Endothelial cell of umbilical vein (primary cell): ENCODE data around the gene SLC25A48. TPM values are rescaled to one million over a fixed set of nuclear protein-coding genes. Genes with fewer than 3 reads are reported as not detected.

Experiments used
- BruUV-seq: library from RNA; stranded (reverse); fragments of 400-500 nt; replicated peaks from 2 replicates; lab custom pipeline; 2021; lab: Mats Ljungman, UMichigan
- CTCF ChIA-PET: fragments of 300-600, 350-600 bp; sonication (Branson Sonifier 250); formaldehyde crosslinking; loops from one replicate; lab custom pipeline; 2021; ENCODE audit warnings: antibody characterized with exemption, inconsistent platforms; lab: Charles Lee
- POLR2A ChIA-PET: fragments of 300-600, 350-600 bp; sonication (Branson Sonifier 250); formaldehyde crosslinking; loops from one replicate; lab custom pipeline; 2021; ENCODE audit warnings: antibody characterized with exemption, inconsistent platforms; lab: Charles Lee
- DNase-seq: peaks from one replicate; pipeline ENCODE4 v3.0.0-alpha.2; 2011; ENCODE audit warnings: low read depth, low spot score
- FAIRE-seq: peaks from 2 replicates; lab custom pipeline; 2011; peaks lifted over from hg19 to GRCh38; lab: Jason Lieb, UNC
- H2AFZ ChIP-seq: 2 replicates; pipeline ENCODE4 v1.6.0; 2012; ENCODE audit warnings: low read depth, low read length, control low read depth, inconsistent platforms
- H3K27ac ChIP-seq: 2 replicates; pipeline ENCODE4 v1.5.1; 2011; ENCODE audit warnings: low read depth, mild to moderate bottlenecking, control low read depth, low read length, moderate library complexity; ENCODE audit not compliant: insufficient read depth
- H3K27me3 ChIP-seq, 2 experiments: 2 replicates each; pipeline versions ENCODE4 v1.6.0 to v1.6.1; 2011; ENCODE audit warnings: low read length in 2 of 2, mixed read lengths in 1 of 2; ENCODE audit not compliant: control insufficient read depth in 2 of 2, insufficient read depth in 2 of 2
- H3K36me3 ChIP-seq, 2 experiments: 2 replicates in 1 of 2; 3 replicates in 1 of 2; pipeline ENCODE4 v1.5.1; 2011; ENCODE audit warnings: low read length in 2 of 2, mild to moderate bottlenecking in 1 of 2, moderate library complexity in 1 of 2; ENCODE audit not compliant: control insufficient read depth in 2 of 2, insufficient read depth in 2 of 2; ENCODE audit errors: extremely low read depth in 1 of 2
- H3K4me1 ChIP-seq: 3 replicates; pipeline ENCODE4 v1.5.1; 2011; ENCODE audit warnings: mild to moderate bottlenecking, low read length; ENCODE audit not compliant: control insufficient read depth, insufficient read depth; ENCODE audit errors: extremely low read depth
- H3K4me2 ChIP-seq: 2 replicates; pipeline ENCODE4 v1.6.1; 2011; ENCODE audit warnings: low read length, control low read depth, mixed read lengths; ENCODE audit not compliant: insufficient read depth
- H3K4me3 ChIP-seq, 3 experiments: fragments of 200-600 bp in 1 of 3; sonication (generic), shearing (Covaris generic) in 1 of 3; replicated peaks in 1 of 3; 2 replicates each; pipeline ENCODE4 v1.5.1; 2011 to 2016; ENCODE audit warnings: control low read depth in 3 of 3, low read length in 3 of 3, mild to moderate bottlenecking in 2 of 3, inconsistent platforms in 1 of 3, low read depth in 1 of 3, moderate library complexity in 1 of 3; ENCODE audit not compliant: insufficient read depth in 1 of 3
- H3K79me2 ChIP-seq: 2 replicates; pipeline ENCODE4 v1.6.0; 2012; ENCODE audit warnings: low read length, inconsistent platforms; ENCODE audit not compliant: control insufficient read depth, insufficient read depth
- H3K9ac ChIP-seq: replicated peaks from 2 replicates; pipeline ENCODE3; 2011; ENCODE audit warnings: low read length, control low read depth; ENCODE audit not compliant: insufficient read depth; ENCODE audit errors: extremely low read depth
- H3K9me1 ChIP-seq: replicated peaks from 3 replicates; pipeline ENCODE4 v1.6.0; 2011; ENCODE audit warnings: mild to moderate bottlenecking, low read length; ENCODE audit not compliant: control insufficient read depth, insufficient read depth; ENCODE audit errors: extremely low read depth
- H3K9me3 ChIP-seq: replicated peaks from 2 replicates; pipeline ENCODE4 v1.5.1; 2012; ENCODE audit warnings: low read length, inconsistent platforms; ENCODE audit not compliant: control insufficient read depth, insufficient read depth
- H4K20me1 ChIP-seq: replicated peaks from 2 replicates; pipeline ENCODE3; 2011; ENCODE audit warnings: mild to moderate bottlenecking, low read length; ENCODE audit not compliant: control insufficient read depth, insufficient read depth; ENCODE audit errors: extremely low read depth
- CTCF ChIP-seq, 2 donors: IDR thresholded peaks; 1 replicate in 1 of 2; 2 replicates in 1 of 2; pipeline ENCODE4 v1.5.1; 2011; ENCODE audit warnings: low read length in 2 of 2, mild to moderate bottlenecking in 2 of 2, moderate library complexity in 2 of 2, control low read depth in 1 of 2, inconsistent platforms in 1 of 2, low read depth in 1 of 2; ENCODE audit not compliant: insufficient read depth in 1 of 2; ENCODE audit errors: extremely low read depth in 1 of 2
- EZH2 ChIP-seq: IDR thresholded peaks from 2 replicates; pipeline ENCODE4 v1.6.1; 2012; ENCODE audit warnings: borderline replicate concordance, low read depth, mild to moderate bottlenecking, moderate library complexity, low read length, inconsistent platforms; ENCODE audit not compliant: severe bottlenecking
- FOS ChIP-seq: IDR thresholded peaks from 2 replicates; pipeline ENCODE4 v1.6.1; 2011; ENCODE audit warnings: mild to moderate bottlenecking, low read length, moderate library complexity, borderline replicate concordance; ENCODE audit not compliant: insufficient read depth
- GATA2 ChIP-seq: IDR thresholded peaks from 2 replicates; pipeline ENCODE4 v1.7.0; 2011; ENCODE audit warnings: low read depth, mild to moderate bottlenecking, moderate library complexity, mixed read lengths, low read length; ENCODE audit not compliant: insufficient read length, insufficient read depth
- JUN ChIP-seq: IDR thresholded peaks from 2 replicates; pipeline ENCODE4 v1.6.1; 2011; ENCODE audit warnings: borderline replicate concordance, low read depth; ENCODE audit not compliant: insufficient read length, insufficient read depth
- MAX ChIP-seq: IDR thresholded peaks from 2 replicates; pipeline ENCODE4 v1.6.1; 2011; ENCODE audit not compliant: insufficient read depth, insufficient read length
- MYC ChIP-seq: IDR thresholded peaks from one replicate; pipeline ENCODE4 v1.6.1; 2011; ENCODE audit warnings: mild to moderate bottlenecking, low read depth, low read length
- POLR2A ChIP-seq: IDR thresholded peaks from 2 replicates; pipeline ENCODE4 v1.6.1; 2012; ENCODE audit warnings: low read depth, mild to moderate bottlenecking, control low read depth, low read length
- POLR2AphosphoS5 ChIP-seq: IDR thresholded peaks from 2 replicates; pipeline ENCODE4 v1.6.1; 2012; ENCODE audit warnings: low read depth, mild to moderate bottlenecking, control low read depth, low read length, moderate library complexity; ENCODE audit not compliant: insufficient read depth
- dilution Hi-C: fragments of 300-500 bp; cut with MboI; formaldehyde crosslinking; loops from one replicate; pipeline ENCODE4 v1.15.0; 2019; ENCODE audit warnings: low sequenced_read_pairs; ENCODE audit not compliant: extremely low pct_ligation_motif_present
- intact Hi-C: fragments of 100-400 bp; cut with micrococcal nuclease; formaldehyde crosslinking; loops from one replicate; pipeline ENCODE4 v1.10.0; 2022
- polyA plus RNA-seq, 4 experiments: library from polyadenylated mRNA; depleted of rRNA in 3 of 4; stranded (reverse) in 3 of 4; unstranded in 1 of 4; fragments of >200 nt; gene quantifications; 2 replicates each; pipeline versions ENCODE4 v1.2.1 to v1.2.3, GENCODE V29; 2011 to 2012; ENCODE audit warnings: missing spikeins in 1 of 4
- total RNA-seq: library from RNA; stranded (reverse); gene quantifications from 2 replicates; pipeline ENCODE4 v1.2.3, GENCODE V29; 2021

Gene SLC25A48
- total and polyA plus RNA-seq, 2 donors (not counting 3 experiments of a cell fraction or from before 2014, with no cell fraction given): not detected

DNA sequence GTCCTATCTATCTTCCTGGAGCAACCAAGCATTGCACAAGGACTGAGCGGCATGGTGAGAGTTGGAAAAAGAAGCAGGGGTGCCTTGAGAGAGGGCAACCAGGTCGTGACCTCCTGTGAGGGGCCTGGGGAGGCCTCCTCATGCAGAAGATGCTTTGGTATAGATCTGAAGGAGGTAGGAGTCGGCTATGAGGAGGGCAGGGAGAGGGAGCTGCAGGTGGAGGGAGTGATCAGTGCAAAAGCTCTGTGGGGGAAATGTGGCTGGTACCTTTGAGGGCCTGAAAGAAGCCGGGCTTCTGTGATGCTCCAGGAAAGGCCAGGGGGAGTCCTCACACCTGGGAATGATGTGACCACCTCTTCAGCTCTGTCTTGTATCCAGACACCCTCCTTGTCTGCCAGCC is 3.6 kb upstream of the SLC25A48 start:
- POLR2A ChIA-PET: no interaction called here
- dilution Hi-C loops (loop anchor here (25.0 kb wide), 2 partner anchors 94 to 244 kb away; partner anchors contain the start of gene CXCL14), intact Hi-C loops (loop anchor here (1.0 kb wide), 2 partner anchors 270 to 369 kb away; no protein-coding TSS in a partner anchor)
- TF ChIP-seq GATA2: no peak
- TF ChIP-seq POLR2AphosphoS5: no peak
- no peak for TF ChIP-seq JUN
- no peak for TF ChIP-seq CTCF (IDR thresholded peaks at IDR 0.05; ENCODE audit: extremely low read depth in 1 of 2, insufficient read depth in 1 of 2, low read depth in 1 of 2, low read length in 2 of 2)
- no peak for TF ChIP-seq EZH2
- no peak for TF ChIP-seq MAX
- TF ChIP-seq POLR2A: no peak
- no peak for TF ChIP-seq MYC
- no peak for TF ChIP-seq FOS
- no peak for FAIRE-seq
- Histone ChIP-seq H3K27ac (no peak overlapping the region), H3K4me2 (no peak overlapping the region), H3K4me1 (no peaks in the 10 kb centered on the region), H3K9ac (no peak overlapping the region), H3K9me3 (no peaks in the 10 kb centered on the region), H4K20me1 (no peaks in the 10 kb centered on the region), H3K4me3 (no peak overlapping the region), H3K27me3 (peaks cover 10 to 14% of the 10 kb centered on the region in 2 experiments), H2AFZ (no peak overlapping the region), H3K9me1 (no peaks in the 10 kb centered on the region), H3K36me3 (no peaks in the 10 kb centered on the region), H3K79me2 (no peaks in the 10 kb centered on the region)
- DNase-seq: no peak
- BruUV-seq: no TSS peak
- CTCF ChIA-PET: interaction anchor here (0.5 to 4.7 kb wide), 21 partner anchors 8 to 373 kb away, joined by 3 to 120 read pairs (median 6); no protein-coding TSS in a partner anchor
